T-cell (primary cell): ENCODE results near the gene NLRP12. TPM values are rescaled to one million over a fixed set of nuclear protein-coding genes. Genes with fewer than 3 reads are reported as not detected.
"Not testable (repeated sequence)": the region's sequence is repeated elsewhere in the genome, so short reads cannot be mapped to it uniquely, and the experiment has no call there.

Experiments
- ATAC-seq, 4 experiments: fragments of 200-7000 bp in 3 of 4; fragments of 150-1000 bp in 1 of 4; cut with Tn5 transposase; replicated peaks in 1 of 4; 1 replicate in 3 of 4; 2 replicates in 1 of 4; pipeline ENCODE4 v1.10.0; 2021; ENCODE audit warnings: moderate library complexity in 3 of 4, mild to moderate bottlenecking in 2 of 4, moderate number of reproducible peaks in 1 of 4
- CTCF ChIA-PET, 2 donors: fragments of 300-600 bp; sonication (Branson Sonifier 250); formaldehyde crosslinking; loops; one replicate each; lab custom pipeline; 2022; ENCODE audit warnings: antibody characterized with exemption in 2 of 2; lab: Charles Lee
- POLR2A ChIA-PET, 2 donors: fragments of 300-600 bp; sonication (Branson Sonifier 250); formaldehyde crosslinking; loops; one replicate each; lab custom pipeline; 2022; ENCODE audit warnings: antibody characterized with exemption in 2 of 2; lab: Charles Lee
- DNase-seq, 35 experiments: peaks; one replicate each; pipeline versions ENCODE4 v3.0.0 to v3.0.0-alpha.2; 2013 to 2023
- H3K27ac ChIP-seq: one replicate; pipeline ENCODE4 v1.5.1; 2013; ENCODE audit warnings: low read length
- H3K27me3 ChIP-seq, 2 experiments: replicated peaks in 1 of 2; 1 replicate in 1 of 2; 2 replicates in 1 of 2; pipeline versions ENCODE4 v1.6.1 to v1.7.0; 2013; ENCODE audit warnings: low read length in 1 of 2, mixed read lengths in 1 of 2; ENCODE audit not compliant: control insufficient read depth in 2 of 2, insufficient read depth in 2 of 2; ENCODE audit errors: extremely low read depth in 1 of 2
- H3K36me3 ChIP-seq, 2 donors: 1 replicate in 1 of 2; 2 replicates in 1 of 2; pipeline versions ENCODE4 v1.6.1 to v1.7.0; 2013; ENCODE audit warnings: low read length in 1 of 2; ENCODE audit not compliant: control insufficient read depth in 2 of 2, insufficient read depth in 1 of 2; ENCODE audit errors: extremely low read depth in 1 of 2
- H3K4me1 ChIP-seq, 2 experiments: 1 replicate in 1 of 2; 2 replicates in 1 of 2; pipeline versions ENCODE4 v1.6.1 to v1.7.0; 2013; ENCODE audit warnings: low read length in 2 of 2, mixed read lengths in 1 of 2; ENCODE audit not compliant: insufficient read depth in 2 of 2, control insufficient read depth in 1 of 2; ENCODE audit errors: extremely low read depth in 1 of 2
- H3K4me3 ChIP-seq, 2 donors: 1 replicate in 1 of 2; 2 replicates in 1 of 2; pipeline versions ENCODE4 v1.5.1 to v1.7.0; 2013; ENCODE audit warnings: mild to moderate bottlenecking in 2 of 2, low read length in 1 of 2, moderate library complexity in 1 of 2; ENCODE audit not compliant: control insufficient read depth in 1 of 2; ENCODE audit errors: extremely low read depth in 1 of 2
- H3K9me3 ChIP-seq: 2 replicates; pipeline ENCODE4 v1.7.0; 2013
- H3K27ac Mint-ChIP-seq, 2 donors: one replicate each; pipeline ENCODE4 v1.8.0; 2020 to 2021; ENCODE audit warnings: mild to moderate bottlenecking in 2 of 2, mixed read lengths in 2 of 2
- H3K27me3 Mint-ChIP-seq, 2 donors: one replicate each; pipeline ENCODE4 v1.8.0; 2021 to 2022; ENCODE audit warnings: mixed read lengths in 2 of 2
- H3K36me3 Mint-ChIP-seq: one replicate; pipeline ENCODE4 v1.8.0; 2021; ENCODE audit warnings: mixed read lengths
- H3K4me1 Mint-ChIP-seq, 3 donors: one replicate each; pipeline ENCODE4 v1.8.0; 2020 to 2022; ENCODE audit warnings: mixed read lengths in 3 of 3, mild to moderate bottlenecking in 1 of 3
- H3K4me3 Mint-ChIP-seq, 3 donors: one replicate each; pipeline ENCODE4 v1.8.0; 2020 to 2022; ENCODE audit warnings: mild to moderate bottlenecking in 3 of 3, mixed read lengths in 3 of 3, moderate library complexity in 3 of 3
- H3K9me3 Mint-ChIP-seq, 3 donors: one replicate each; pipeline ENCODE4 v1.8.0; 2020 to 2022; ENCODE audit warnings: mixed read lengths in 3 of 3
- WGBS: methylation state at CpG from one replicate; pipeline ENCODE4 v1.1.5; 2013; ENCODE audit warnings: missing lambda C conversion rate; ENCODE audit not compliant: insufficient coverage; 5-methylcytosine and 5-hydroxymethylcytosine counted together
- total RNA-seq, 35 experiments: library from RNA in 6 of 35; stranded (reverse) in 6 of 35; fragments of 120-200 nt in 1 of 35; gene quantifications; one replicate each; pipeline versions ENCODE4 v1.2.1 to v1.2.4 and lab custom pipeline; 2013 to 2026

Gene NLRP12
- total RNA-seq, 5 donors from 2014 or later (not counting 1 experiment from before 2014, with no cell fraction given), result not detected

DNA sequence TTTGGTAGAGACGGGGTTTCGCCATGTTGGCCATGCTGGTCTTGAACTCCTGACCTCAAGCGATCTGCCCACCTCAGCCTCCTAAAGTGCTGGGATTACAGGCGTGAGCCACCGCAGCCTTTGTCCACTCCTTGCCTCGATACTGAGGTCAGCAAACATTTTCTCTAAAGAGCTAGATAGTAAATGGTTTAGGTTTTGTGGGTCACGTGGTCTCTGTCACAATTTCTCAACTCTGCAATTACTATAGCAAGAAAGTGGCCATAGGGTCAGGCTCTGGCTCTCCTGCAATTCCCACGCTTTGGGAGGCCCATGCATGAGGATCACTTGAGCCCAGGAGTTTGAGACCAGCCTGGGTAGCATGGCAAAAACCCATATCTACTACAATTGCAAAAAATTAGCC lies 42.8 kb downstream of the NLRP12 start:
- CTCF ChIA-PET, H3K27ac Mint-ChIP-seq: not testable (repeated sequence)

DNA sequence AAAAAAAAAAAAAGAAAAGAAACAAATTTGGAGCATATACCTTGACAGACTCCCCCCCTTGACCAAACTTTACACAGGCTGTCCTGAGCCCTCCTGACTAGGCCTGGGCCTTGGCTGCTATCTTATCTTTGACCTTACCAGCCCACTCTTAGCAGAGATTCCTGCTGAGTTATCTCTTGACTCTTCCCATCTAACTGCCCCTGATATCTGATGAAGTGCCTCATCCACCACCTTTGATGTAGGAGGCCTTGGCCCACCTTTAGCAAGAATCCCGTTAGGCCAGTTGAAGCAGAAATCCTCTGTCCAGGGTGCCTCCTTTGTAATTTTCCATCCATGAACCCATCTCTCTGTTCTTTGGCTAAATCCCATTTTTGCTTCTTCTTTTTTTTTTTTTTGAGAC lies 43.6 kb downstream of the NLRP12 start:
- Mint-ChIP-seq H3K36me3 (no peaks in the 10 kb centered on the region), H3K4me1 (peaks cover 0 to 2% (median 0%) of the 10 kb centered on the region in 3 donors), H3K27me3 (peaks cover 3 to 4% of the 10 kb centered on the region in 2 donors), H3K9me3 (no peaks in the 10 kb centered on the region), H3K27ac (no peak overlapping the region), H3K4me3 (no peak overlapping the region)
- POLR2A ChIA-PET, result no interaction called here
- Histone ChIP-seq H3K36me3 (no peaks in the 10 kb centered on the region), H3K9me3 (no peaks in the 10 kb centered on the region), H3K27me3 (no peaks in the 10 kb centered on the region), H3K4me1 (no peaks in the 10 kb centered on the region), H3K27ac (no peak overlapping the region), H3K4me3 (no peak overlapping the region)
- DNase-seq, result no peak
- no CpG with 5 or more reads among the region's 1 CpG for WGBS
- CTCF ChIA-PET, result no interaction called here
- no peak for ATAC-seq

More for the DNA sequence above, 42.8 kb downstream of the NLRP12 start:
- H3K9me3 Mint-ChIP-seq, POLR2A ChIA-PET, H3K36me3 ChIP-seq, H3K4me3 ChIP-seq, H3K4me3 Mint-ChIP-seq, H3K4me1 Mint-ChIP-seq, DNase-seq, H3K27me3 ChIP-seq, H3K27me3 Mint-ChIP-seq, H3K9me3 ChIP-seq, H3K27ac ChIP-seq, H3K4me1 ChIP-seq, H3K36me3 Mint-ChIP-seq, ATAC-seq: not testable (repeated sequence)
- WGBS, result 93% methylated on average over 2 of the region's 8 CpGs

DNA sequence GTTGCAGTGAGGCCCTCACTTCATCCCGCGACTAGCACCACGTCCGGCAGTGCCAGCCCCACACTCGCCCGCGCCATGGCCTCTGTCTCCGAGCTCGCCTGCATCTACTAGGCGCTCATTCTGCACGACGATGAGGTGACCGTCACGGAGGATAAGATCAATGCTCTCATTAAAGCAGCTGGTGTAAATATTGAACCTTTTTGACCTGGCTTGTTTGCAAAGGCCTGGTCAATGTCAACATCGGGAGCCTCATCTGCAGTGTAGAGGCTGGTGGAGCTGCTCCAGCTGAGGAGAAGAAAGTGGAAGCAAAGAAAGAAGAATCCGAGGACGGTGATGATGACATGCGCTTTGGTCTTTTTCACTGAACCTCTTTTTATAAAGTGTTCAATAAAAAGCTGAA lies 48.6 kb downstream of the NLRP12 start:
- ATAC-seq (no peak), DNase-seq (no peak)
- Histone ChIP-seq H3K4me1 (no peaks in the 10 kb centered on the region), H3K9me3 (no peaks in the 10 kb centered on the region), H3K27me3 (no peaks in the 10 kb centered on the region), H3K36me3 (no peaks in the 10 kb centered on the region), H3K27ac (no peak overlapping the region), H3K4me3 (no peak overlapping the region)
- H3K4me1 Mint-ChIP-seq, result peaks cover 0 to 4% (median 2%) of the 10 kb centered on the region in 3 donors
- ChIA-PET POLR2A (no interaction called here), CTCF (interaction anchor here in 1 of 2 donors (0.6 kb wide), 1 partner anchor 173 kb away, joined by 5 read pairs; no protein-coding TSS in a partner anchor)
- H3K27ac Mint-ChIP-seq, result no peak overlapping the region
- no peaks in the 10 kb centered on the region for H3K9me3 Mint-ChIP-seq
- WGBS, result 98% methylated on average over 9 of the region's 18 CpGs
- no peak overlapping the region for H3K4me3 Mint-ChIP-seq
- peaks cover 0 to 2% of the 10 kb centered on the region in 2 donors for H3K27me3 Mint-ChIP-seq
- no peaks in the 10 kb centered on the region for H3K36me3 Mint-ChIP-seq

DNA sequence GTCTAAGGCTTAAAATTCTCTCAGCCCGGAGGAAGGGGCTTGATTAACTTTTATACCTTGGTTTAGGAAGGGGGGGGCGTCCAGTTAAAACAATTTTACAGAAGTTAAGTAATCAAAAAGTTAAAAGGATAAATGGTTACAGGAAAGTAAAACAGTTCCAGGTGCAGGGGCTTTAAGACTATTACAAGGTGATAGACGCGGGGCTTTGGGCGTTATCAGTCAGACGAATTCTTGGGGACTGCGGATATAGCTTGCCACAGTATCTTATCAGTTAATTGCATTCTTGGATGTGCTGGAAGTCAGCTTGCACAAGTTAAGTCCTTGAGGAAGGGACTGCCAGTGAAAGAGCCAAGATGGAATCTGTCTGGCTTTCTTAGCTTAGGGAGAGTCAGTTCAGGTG lies 49.6 kb downstream of the NLRP12 start:
- WGBS, result no CpG with 5 or more reads among the region's 7 CpGs
- H3K27me3 ChIP-seq, ATAC-seq, H3K27ac Mint-ChIP-seq, H3K4me1 Mint-ChIP-seq, CTCF ChIA-PET, H3K27me3 Mint-ChIP-seq, H3K9me3 ChIP-seq, H3K36me3 Mint-ChIP-seq, H3K9me3 Mint-ChIP-seq, H3K4me3 Mint-ChIP-seq, POLR2A ChIA-PET, H3K4me1 ChIP-seq, H3K4me3 ChIP-seq, H3K36me3 ChIP-seq, DNase-seq, H3K27ac ChIP-seq: not testable (repeated sequence)

DNA sequence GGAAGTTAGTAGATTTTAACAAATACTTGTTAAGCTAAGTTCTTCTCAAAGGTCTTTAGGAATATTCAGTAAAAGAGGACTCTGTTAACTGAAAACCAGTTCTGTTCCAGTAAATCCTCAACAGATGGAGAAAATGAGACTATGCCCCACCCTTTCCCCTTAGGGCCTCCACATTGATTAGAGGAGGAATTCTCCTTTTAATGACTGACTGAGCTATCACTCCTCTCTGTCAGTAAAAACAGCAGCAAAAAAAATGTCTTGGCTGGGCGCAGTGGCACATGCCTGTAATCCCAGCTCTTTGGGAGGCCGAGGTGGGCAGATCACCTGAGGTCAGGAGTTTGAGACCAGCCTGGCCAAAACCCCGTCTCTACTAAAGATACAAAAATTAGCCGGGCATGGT lies 50.1 kb downstream of the NLRP12 start:
- WGBS, result 79% methylated on average over 4 of the region's 4 CpGs
- no peak overlapping the region for H3K4me3 ChIP-seq
- no peak for DNase-seq
- H3K4me1 Mint-ChIP-seq, result peaks cover 0 to 4% (median 2%) of the 10 kb centered on the region in 3 donors
- H3K36me3 ChIP-seq, result no peaks in the 10 kb centered on the region
- CTCF ChIA-PET, result no interaction called here
- H3K36me3 Mint-ChIP-seq, result no peaks in the 10 kb centered on the region
- POLR2A ChIA-PET, result no interaction called here
- no peak overlapping the region for H3K4me3 Mint-ChIP-seq
- H3K27ac ChIP-seq, result no peak overlapping the region
- H3K27me3 Mint-ChIP-seq, result peaks cover 0 to 5% of the 10 kb centered on the region in 2 donors
- ATAC-seq, result no peak
- H3K9me3 Mint-ChIP-seq, result no peaks in the 10 kb centered on the region
- no peaks in the 10 kb centered on the region for H3K4me1 ChIP-seq
- no peaks in the 10 kb centered on the region for H3K9me3 ChIP-seq
- H3K27me3 ChIP-seq, result no peaks in the 10 kb centered on the region
- H3K27ac Mint-ChIP-seq, result no peak overlapping the region

DNA sequence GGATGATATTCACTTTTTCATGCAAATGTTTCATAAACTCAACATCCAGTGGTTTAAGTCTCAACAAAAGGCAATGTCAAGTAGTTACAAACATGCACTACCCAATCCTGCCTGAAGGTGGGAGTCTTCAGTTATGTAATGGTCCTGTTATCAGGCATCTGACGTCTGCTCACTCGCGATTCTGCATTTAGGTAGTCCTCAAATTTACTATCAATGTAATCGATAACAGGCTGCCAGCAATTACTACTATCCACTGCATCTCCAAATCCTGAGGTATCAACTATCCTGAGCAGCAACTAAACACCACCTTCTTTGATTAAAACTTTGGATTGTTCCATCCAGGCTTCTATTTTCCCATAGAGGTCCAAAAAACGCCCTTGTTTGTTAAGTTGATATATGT lies 51.2 kb downstream of the NLRP12 start:
- DNase-seq, result peak in 31 of 35 experiments; percentile 3 to 67 (median 32)
- Mint-ChIP-seq H3K9me3 (no peaks in the 10 kb centered on the region), H3K4me1 (peaks cover 0 to 4% (median 2%) of the 10 kb centered on the region in 3 donors), H3K4me3 (no peak overlapping the region), H3K27ac (no peak overlapping the region), H3K27me3 (peaks cover 0 to 9% of the 10 kb centered on the region in 2 donors), H3K36me3 (no peaks in the 10 kb centered on the region)
- ChIA-PET POLR2A (no interaction called here), CTCF (interaction anchor here in 1 of 2 donors (0.6 kb wide), 1 partner anchor 257 kb away, joined by 6 read pairs; no protein-coding TSS in a partner anchor)
- peaks cover 0 to 4% of the 10 kb centered on the region in 2 experiments for H3K27me3 ChIP-seq
- H3K36me3 ChIP-seq, result no peaks in the 10 kb centered on the region
- H3K9me3 ChIP-seq, result no peaks in the 10 kb centered on the region
- H3K4me1 ChIP-seq, result no peaks in the 10 kb centered on the region
- WGBS, result 10% methylated on average over 2 of the region's 5 CpGs
- H3K4me3 ChIP-seq, result no peak overlapping the region
- no peak overlapping the region for H3K27ac ChIP-seq
- peak in 1 of 4 experiments; percentile 40 for ATAC-seq

DNA sequence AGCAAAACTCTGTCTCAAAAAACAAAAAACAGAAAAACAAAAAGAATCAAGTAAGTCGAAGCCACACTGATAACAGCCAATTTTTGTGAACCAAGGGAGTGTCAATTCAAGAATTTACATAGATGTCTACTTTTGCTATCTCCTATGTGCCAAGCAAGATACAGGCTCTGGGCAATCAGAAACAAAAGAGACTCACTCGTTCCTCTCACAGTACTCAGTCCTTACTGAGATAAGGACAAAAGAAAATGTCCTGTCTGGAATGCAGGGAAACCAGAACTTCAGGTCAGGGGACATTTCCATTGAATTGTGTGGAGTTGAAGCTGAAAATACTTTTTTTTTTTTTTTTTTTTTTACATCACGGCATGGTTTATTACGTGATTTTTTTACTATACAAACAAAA lies 53.0 kb downstream of the NLRP12 start:
- no peaks in the 10 kb centered on the region for H3K36me3 ChIP-seq
- Mint-ChIP-seq H3K27ac (no peak overlapping the region), H3K9me3 (no peaks in the 10 kb centered on the region), H3K36me3 (no peaks in the 10 kb centered on the region), H3K27me3 (peaks cover 0 to 14% of the 10 kb centered on the region in 2 donors), H3K4me1 (peaks cover 0 to 4% (median 2%) of the 10 kb centered on the region in 3 donors), H3K4me3 (no peak overlapping the region)
- H3K9me3 ChIP-seq, result no peaks in the 10 kb centered on the region
- peaks cover 0 to 4% of the 10 kb centered on the region in 2 experiments for H3K27me3 ChIP-seq
- no peak for DNase-seq
- H3K27ac ChIP-seq, result no peak overlapping the region
- CTCF ChIA-PET, result interaction anchor here in 1 of 2 donors (0.6 to 0.7 kb wide), 2 partner anchors 8 to 502 kb away, joined by 3 to 4 read pairs; no protein-coding TSS in a partner anchor
- 63% methylated on average over 1 of the region's 4 CpGs for WGBS
- no peak for ATAC-seq
- H3K4me3 ChIP-seq, result no peak overlapping the region
- no peaks in the 10 kb centered on the region for H3K4me1 ChIP-seq
- POLR2A ChIA-PET, result no interaction called here
